Measurements from ENCODE around the gene COL24A1. TPM values are rescaled to one million over a fixed set of nuclear protein-coding genes. Genes with fewer than 3 reads are reported as not detected.
"Not testable (repeated sequence)": the region's sequence is repeated elsewhere in the genome, so short reads cannot be mapped to it uniquely, and the experiment has no call there.

The COL24A1 gene
- polyA plus RNA-seq, 4 donors = 0.07 to 2.4 (median 0.27) TPM; not detected in 1

- DNase-seq = no peak
- Histone ChIP-seq H3K27me3 (ENCODE audit: control insufficient read depth in 3 of 3, insufficient read depth in 3 of 3, low read length in 3 of 3) (no peaks in the 10 kb centered on the region), H3K4me3 (ENCODE audit: low read depth in 1 of 3, low read length in 3 of 3) (no peak overlapping the region), H3K4me1 (ENCODE audit: control insufficient read depth in 3 of 3, insufficient read depth in 2 of 3, low read depth in 1 of 3, low read length in 2 of 3) (no peaks in the 10 kb centered on the region), H3K9me3 (ENCODE audit: control insufficient read depth in 2 of 2, insufficient read depth in 1 of 2, low read depth in 1 of 2, low read length in 1 of 2) (no peaks in the 10 kb centered on the region), H3K27ac (ENCODE audit: low read depth in 1 of 3, low read length in 2 of 3) (no peak overlapping the region), H3K36me3 (ENCODE audit: control insufficient read depth in 3 of 3, insufficient read depth in 2 of 3, low read depth in 1 of 3, low read length in 3 of 3) (no peaks in the 10 kb centered on the region)
- no peak for FAIRE-seq
- WGBS, 3 donors = 54 to 64% (median 62%) methylated on average over 4 of the region's 4 CpGs
These were observed 319.8 kb downstream of the COL24A1 start for GRCh38 chr1:85836736-85837135.

DNA sequence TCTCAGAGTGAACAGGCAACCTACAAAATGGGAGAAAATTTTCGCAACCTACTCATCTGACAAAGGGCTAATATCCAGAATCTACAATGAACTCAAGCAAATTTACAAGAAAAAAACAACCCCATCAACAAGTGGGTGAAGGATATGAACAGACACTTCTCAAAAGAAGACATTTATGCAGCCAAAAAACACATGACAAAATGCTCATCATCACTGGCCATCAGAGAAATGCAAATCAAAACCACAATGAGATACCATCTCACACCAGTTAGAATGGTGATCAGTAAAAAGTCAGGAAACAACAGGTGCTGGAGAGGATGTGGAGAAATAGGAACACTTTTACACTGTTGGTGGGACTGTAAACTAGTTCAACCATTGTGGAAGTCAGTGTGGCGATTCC, 323.4 kb downstream of the COL24A1 start:
- not testable (repeated sequence) for H3K27me3 ChIP-seq (ENCODE audit: control insufficient read depth in 3 of 3, insufficient read depth in 3 of 3, low read length in 3 of 3); H3K27ac ChIP-seq (ENCODE audit: low read depth in 1 of 3, low read length in 2 of 3); H3K4me3 ChIP-seq (ENCODE audit: low read depth in 1 of 3, low read length in 3 of 3); FAIRE-seq; DNase-seq; H3K36me3 ChIP-seq (ENCODE audit: control insufficient read depth in 3 of 3, insufficient read depth in 2 of 3, low read depth in 1 of 3, low read length in 3 of 3); H3K9me3 ChIP-seq (ENCODE audit: control insufficient read depth in 2 of 2, insufficient read depth in 1 of 2, low read depth in 1 of 2, low read length in 1 of 2); H3K4me1 ChIP-seq (ENCODE audit: control insufficient read depth in 3 of 3, insufficient read depth in 2 of 3, low read depth in 1 of 3, low read length in 2 of 3)
- WGBS, 3 donors = 85 to 88% (median 85%) methylated on average over 1 of the region's 2 CpGs

GRCh38 chr1:85830837-85831236, 325.7 kb downstream of the COL24A1 start:
- no peak for DNase-seq
- Histone ChIP-seq H3K4me3 (ENCODE audit: low read depth in 1 of 3, low read length in 3 of 3) (no peak overlapping the region), H3K27me3 (ENCODE audit: control insufficient read depth in 3 of 3, insufficient read depth in 3 of 3, low read length in 3 of 3) (no peaks in the 10 kb centered on the region), H3K4me1 (ENCODE audit: control insufficient read depth in 3 of 3, insufficient read depth in 2 of 3, low read depth in 1 of 3, low read length in 2 of 3) (no peaks in the 10 kb centered on the region), H3K9me3 (ENCODE audit: control insufficient read depth in 2 of 2, insufficient read depth in 1 of 2, low read depth in 1 of 2, low read length in 1 of 2) (no peaks in the 10 kb centered on the region), H3K27ac (ENCODE audit: low read depth in 1 of 3, low read length in 2 of 3) (no peak overlapping the region), H3K36me3 (ENCODE audit: control insufficient read depth in 3 of 3, insufficient read depth in 2 of 3, low read depth in 1 of 3, low read length in 3 of 3) (no peaks in the 10 kb centered on the region)
- no peak for FAIRE-seq
- 73 to 90% (median 83%) methylated on average over 8 of the region's 8 CpGs for WGBS, 3 donors

DNA sequence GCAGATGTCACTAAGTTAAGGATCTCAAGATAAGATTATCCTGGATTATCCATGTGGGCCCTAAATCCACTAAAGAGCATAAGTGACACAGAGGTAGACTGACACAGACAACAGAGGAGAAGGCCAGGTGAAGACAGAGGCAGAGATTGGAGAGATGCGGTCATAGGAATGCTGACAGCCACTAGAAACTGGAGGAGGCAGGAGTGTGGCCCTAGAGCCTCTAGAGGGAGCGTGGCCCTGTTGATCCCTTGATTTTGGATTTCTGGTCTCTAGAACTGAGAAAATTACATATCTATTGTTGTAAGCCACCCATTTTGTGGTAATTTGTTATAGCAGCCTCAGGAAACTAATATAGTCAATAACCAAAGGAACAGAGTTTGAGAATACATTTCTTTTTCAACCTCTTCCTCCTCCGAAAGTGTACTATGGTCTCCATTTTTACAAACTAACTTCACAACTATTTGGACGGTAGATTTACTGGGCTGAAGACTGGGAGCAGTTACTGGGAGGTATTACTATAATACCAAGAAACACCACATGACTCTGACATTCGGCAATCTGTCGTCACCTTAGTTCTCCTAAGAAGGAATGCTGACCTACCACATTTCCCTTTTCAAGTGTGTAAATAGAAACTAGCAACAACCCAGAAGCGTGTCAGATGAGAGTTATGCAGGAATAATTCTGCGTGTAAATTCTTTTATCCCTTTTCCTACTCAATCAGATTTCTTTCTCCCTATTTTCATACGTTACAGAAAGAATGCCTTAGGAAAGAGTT, 332.3 kb downstream of the COL24A1 start:
- no peaks in the 10 kb centered on the region for H3K4me1 ChIP-seq (ENCODE audit: control insufficient read depth in 3 of 3, insufficient read depth in 2 of 3, low read depth in 1 of 3, low read length in 2 of 3)
- no peaks in the 10 kb centered on the region for H3K9me3 ChIP-seq (ENCODE audit: control insufficient read depth in 2 of 2, insufficient read depth in 1 of 2, low read depth in 1 of 2, low read length in 1 of 2)
- FAIRE-seq = no peak
- no peaks in the 10 kb centered on the region for H3K27me3 ChIP-seq (ENCODE audit: control insufficient read depth in 3 of 3, insufficient read depth in 3 of 3, low read length in 3 of 3)
- DNase-seq = no peak
- 78 to 90% (median 84%) methylated on average over 9 of the region's 9 CpGs for WGBS, 3 donors
- H3K36me3 ChIP-seq (ENCODE audit: control insufficient read depth in 3 of 3, insufficient read depth in 2 of 3, low read depth in 1 of 3, low read length in 3 of 3) = no peaks in the 10 kb centered on the region
- no peak overlapping the region for H3K4me3 ChIP-seq (ENCODE audit: low read depth in 1 of 3, low read length in 3 of 3)
- no peak overlapping the region for H3K27ac ChIP-seq (ENCODE audit: low read depth in 1 of 3, low read length in 2 of 3)

DNA sequence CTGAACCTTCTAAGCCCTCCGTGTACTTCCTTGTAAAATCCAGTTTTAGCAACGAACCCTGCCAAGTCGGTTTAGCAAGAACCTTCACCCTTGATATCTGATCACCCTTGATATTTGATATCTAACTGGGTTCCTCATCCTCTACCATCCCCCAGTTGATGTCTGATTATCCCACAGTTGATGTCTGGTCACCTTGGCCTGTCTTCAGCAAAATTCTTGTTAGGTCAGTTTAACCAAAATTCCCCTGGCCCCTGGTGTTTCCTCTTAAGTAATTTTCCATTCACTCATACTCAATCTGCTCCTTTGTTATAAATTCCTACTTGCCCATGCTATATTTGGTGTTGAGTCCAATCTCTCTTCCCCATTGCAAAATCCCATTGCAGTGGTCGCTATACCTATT, 333.9 kb downstream of the COL24A1 start:
- H3K36me3 ChIP-seq (ENCODE audit: control insufficient read depth in 3 of 3, insufficient read depth in 2 of 3, low read depth in 1 of 3, low read length in 3 of 3) = no peaks in the 10 kb centered on the region
- no peaks in the 10 kb centered on the region for H3K4me1 ChIP-seq (ENCODE audit: control insufficient read depth in 3 of 3, insufficient read depth in 2 of 3, low read depth in 1 of 3, low read length in 2 of 3)
- no peaks in the 10 kb centered on the region for H3K9me3 ChIP-seq (ENCODE audit: control insufficient read depth in 2 of 2, insufficient read depth in 1 of 2, low read depth in 1 of 2, low read length in 1 of 2)
- no peaks in the 10 kb centered on the region for H3K27me3 ChIP-seq (ENCODE audit: control insufficient read depth in 3 of 3, insufficient read depth in 3 of 3, low read length in 3 of 3)
- DNase-seq (no peak), FAIRE-seq (no peak)
- no peak overlapping the region for H3K4me3 ChIP-seq (ENCODE audit: low read depth in 1 of 3, low read length in 3 of 3)
- WGBS, 3 donors = 57 to 81% (median 72%) methylated on average over 4 of the region's 4 CpGs
- no peak overlapping the region for H3K27ac ChIP-seq (ENCODE audit: low read depth in 1 of 3, low read length in 2 of 3)

DNA sequence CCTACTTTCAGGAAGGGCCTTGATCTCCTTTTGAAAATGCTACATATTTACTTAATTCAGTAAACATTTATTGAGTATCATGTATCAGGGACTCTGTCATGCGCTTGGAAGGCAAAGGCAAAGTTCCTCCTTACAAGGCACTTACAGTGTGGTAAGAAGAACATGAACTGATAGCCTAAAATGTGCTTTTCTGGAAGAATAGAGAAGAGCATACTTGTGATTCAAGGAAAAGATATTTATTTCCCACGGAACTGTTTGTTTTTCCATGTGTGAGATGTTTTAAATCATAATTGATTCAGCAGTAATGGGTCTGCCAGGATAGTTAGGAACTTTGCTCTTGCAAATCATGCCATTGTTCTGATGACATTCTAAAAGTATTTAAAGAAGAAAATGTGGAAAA, 338.2 kb downstream of the COL24A1 start:
- no peak overlapping the region for H3K4me3 ChIP-seq (ENCODE audit: low read depth in 1 of 3, low read length in 3 of 3)
- H3K4me1 ChIP-seq (ENCODE audit: control insufficient read depth in 3 of 3, insufficient read depth in 2 of 3, low read depth in 1 of 3, low read length in 2 of 3) = no peaks in the 10 kb centered on the region
- no peaks in the 10 kb centered on the region for H3K27me3 ChIP-seq (ENCODE audit: control insufficient read depth in 3 of 3, insufficient read depth in 3 of 3, low read length in 3 of 3)
- 49 to 56% (median 53%) methylated on average over 2 of the region's 2 CpGs for WGBS, 3 donors
- H3K27ac ChIP-seq (ENCODE audit: low read depth in 1 of 3, low read length in 2 of 3) = no peak overlapping the region
- H3K9me3 ChIP-seq (ENCODE audit: control insufficient read depth in 2 of 2, insufficient read depth in 1 of 2, low read depth in 1 of 2, low read length in 1 of 2) = no peaks in the 10 kb centered on the region
- H3K36me3 ChIP-seq (ENCODE audit: control insufficient read depth in 3 of 3, insufficient read depth in 2 of 3, low read depth in 1 of 3, low read length in 3 of 3) = no peaks in the 10 kb centered on the region
- FAIRE-seq (no peak), DNase-seq (no peak)

DNA sequence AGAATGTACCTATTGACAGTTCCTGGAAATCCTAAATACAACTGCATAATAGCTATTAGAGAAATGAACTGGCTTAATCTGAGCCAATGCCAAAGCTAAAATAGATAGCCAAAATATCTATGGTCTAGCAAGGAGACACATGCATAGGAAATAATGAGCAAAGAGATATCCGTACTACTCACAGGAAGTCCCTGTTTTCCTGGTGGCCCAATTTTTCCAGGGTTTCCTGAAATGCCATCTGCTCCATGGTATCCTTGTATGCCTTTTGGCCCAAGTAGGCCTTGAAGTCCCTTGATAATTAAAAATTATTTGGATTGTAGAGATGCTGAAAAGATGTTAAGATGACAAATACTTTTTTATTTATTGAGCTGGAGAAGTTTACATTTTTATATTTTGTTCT, 340.0 kb downstream of the COL24A1 start:
- H3K4me3 ChIP-seq (ENCODE audit: low read depth in 1 of 3, low read length in 3 of 3) = no peak overlapping the region
- DNase-seq (no peak), FAIRE-seq (no peak)
- no peaks in the 10 kb centered on the region for H3K27me3 ChIP-seq (ENCODE audit: control insufficient read depth in 3 of 3, insufficient read depth in 3 of 3, low read length in 3 of 3)
- H3K4me1 ChIP-seq (ENCODE audit: control insufficient read depth in 3 of 3, insufficient read depth in 2 of 3, low read depth in 1 of 3, low read length in 2 of 3) = no peaks in the 10 kb centered on the region
- no peaks in the 10 kb centered on the region for H3K36me3 ChIP-seq (ENCODE audit: control insufficient read depth in 3 of 3, insufficient read depth in 2 of 3, low read depth in 1 of 3, low read length in 3 of 3)
- H3K9me3 ChIP-seq (ENCODE audit: control insufficient read depth in 2 of 2, insufficient read depth in 1 of 2, low read depth in 1 of 2, low read length in 1 of 2) = no peaks in the 10 kb centered on the region
- H3K27ac ChIP-seq (ENCODE audit: low read depth in 1 of 3, low read length in 2 of 3) = no peak overlapping the region
- WGBS, 3 donors = 85 to 92% (median 87%) methylated on average over 1 of the region's 1 CpG

GRCh38 chr1:85815906-85816305, 340.7 kb downstream of the COL24A1 start:
- H3K36me3 ChIP-seq (ENCODE audit: control insufficient read depth in 3 of 3, insufficient read depth in 2 of 3, low read depth in 1 of 3, low read length in 3 of 3) = no peaks in the 10 kb centered on the region
- FAIRE-seq (no peak), DNase-seq (no peak)
- no peak overlapping the region for H3K27ac ChIP-seq (ENCODE audit: low read depth in 1 of 3, low read length in 2 of 3)
- no peaks in the 10 kb centered on the region for H3K9me3 ChIP-seq (ENCODE audit: control insufficient read depth in 2 of 2, insufficient read depth in 1 of 2, low read depth in 1 of 2, low read length in 1 of 2)
- no peaks in the 10 kb centered on the region for H3K27me3 ChIP-seq (ENCODE audit: control insufficient read depth in 3 of 3, insufficient read depth in 3 of 3, low read length in 3 of 3)
- no peak overlapping the region for H3K4me3 ChIP-seq (ENCODE audit: low read depth in 1 of 3, low read length in 3 of 3)
- no peaks in the 10 kb centered on the region for H3K4me1 ChIP-seq (ENCODE audit: control insufficient read depth in 3 of 3, insufficient read depth in 2 of 3, low read depth in 1 of 3, low read length in 2 of 3)
- 52 to 77% (median 77%) methylated on average over 2 of the region's 2 CpGs for WGBS, 3 donors

Measured in small intestine (tissue), 7 donors.